Measurements from ENCODE around the gene TUBGCP6.
"Not testable (repeated sequence)": the region's sequence is repeated elsewhere in the genome, so short reads cannot be mapped to it uniquely, and the experiment has no call there.

The TUBGCP6 gene

DNA sequence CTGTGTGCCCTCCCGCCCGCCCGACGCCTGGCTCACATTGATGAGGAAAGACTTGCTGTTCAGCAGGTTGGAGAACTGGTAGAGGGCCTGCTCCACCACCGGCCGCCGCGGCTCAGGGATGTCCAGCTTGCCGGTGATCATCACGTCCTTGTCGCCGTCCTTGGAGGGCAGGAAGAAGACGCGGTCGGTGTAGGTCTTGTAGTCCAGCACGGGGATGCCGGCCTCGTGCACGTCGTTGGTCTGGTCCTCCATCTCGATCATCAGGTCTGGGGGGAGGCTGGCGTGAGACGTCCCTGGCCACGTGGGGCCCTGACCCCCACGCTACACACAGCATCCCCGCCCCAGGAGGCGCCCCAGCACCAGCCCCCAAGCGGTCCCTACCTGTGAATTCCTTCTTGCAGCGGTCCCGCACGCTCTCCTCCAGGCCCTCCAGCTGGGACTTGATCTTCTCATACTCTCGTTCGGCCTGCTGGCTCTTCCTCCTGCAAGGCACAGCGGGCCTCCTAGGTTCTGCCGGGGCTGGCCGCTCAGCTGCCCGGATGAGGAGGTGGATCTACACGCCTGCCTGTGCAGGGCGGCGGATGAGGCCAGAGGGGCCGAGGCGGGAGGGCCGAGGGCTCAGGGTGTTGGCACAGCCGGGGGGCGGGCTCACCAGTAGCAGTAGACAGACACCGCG is 36.0 kb upstream of the TUBGCP6 start:
- in situ Hi-C loops (cut with MboI; ENCODE audit: low sequenced_read_pairs), result no loop called here

DNA sequence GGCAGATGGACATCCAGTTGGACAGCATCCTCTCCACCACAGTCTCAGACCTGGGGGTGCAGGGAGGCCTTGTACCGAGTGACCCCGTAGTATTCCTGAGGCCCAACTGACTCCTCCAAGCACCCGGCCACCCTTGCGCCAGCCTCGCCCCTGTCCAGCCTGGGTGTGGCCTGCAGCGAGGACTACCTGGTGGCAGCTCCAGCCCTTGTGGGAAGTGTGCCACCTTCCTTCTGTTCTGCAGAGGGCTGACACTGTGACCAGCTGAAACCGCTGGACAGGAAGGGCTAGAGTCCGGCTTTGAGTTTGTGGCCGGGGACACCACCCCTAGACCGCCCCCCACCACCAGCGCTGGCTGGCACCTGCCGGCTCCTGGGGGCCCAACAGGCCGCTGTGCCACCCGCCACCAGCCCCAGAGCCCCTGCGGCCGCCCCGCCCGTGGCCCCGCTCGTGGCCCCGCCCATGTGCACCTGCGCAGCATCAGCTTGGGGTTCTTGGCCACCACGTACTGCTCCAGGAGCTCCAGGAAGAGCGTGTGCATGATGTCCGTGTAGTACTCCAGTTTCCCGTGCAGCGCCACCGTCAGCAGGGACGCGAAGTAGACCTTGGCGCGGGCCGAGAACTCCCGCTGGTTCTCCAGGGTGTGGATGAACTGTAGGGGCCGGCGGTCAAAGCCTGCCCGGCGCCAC is 35.3 kb upstream of the TUBGCP6 start:
- in situ Hi-C loops (cut with MboI; ENCODE audit: low sequenced_read_pairs), result no loop called here

DNA sequence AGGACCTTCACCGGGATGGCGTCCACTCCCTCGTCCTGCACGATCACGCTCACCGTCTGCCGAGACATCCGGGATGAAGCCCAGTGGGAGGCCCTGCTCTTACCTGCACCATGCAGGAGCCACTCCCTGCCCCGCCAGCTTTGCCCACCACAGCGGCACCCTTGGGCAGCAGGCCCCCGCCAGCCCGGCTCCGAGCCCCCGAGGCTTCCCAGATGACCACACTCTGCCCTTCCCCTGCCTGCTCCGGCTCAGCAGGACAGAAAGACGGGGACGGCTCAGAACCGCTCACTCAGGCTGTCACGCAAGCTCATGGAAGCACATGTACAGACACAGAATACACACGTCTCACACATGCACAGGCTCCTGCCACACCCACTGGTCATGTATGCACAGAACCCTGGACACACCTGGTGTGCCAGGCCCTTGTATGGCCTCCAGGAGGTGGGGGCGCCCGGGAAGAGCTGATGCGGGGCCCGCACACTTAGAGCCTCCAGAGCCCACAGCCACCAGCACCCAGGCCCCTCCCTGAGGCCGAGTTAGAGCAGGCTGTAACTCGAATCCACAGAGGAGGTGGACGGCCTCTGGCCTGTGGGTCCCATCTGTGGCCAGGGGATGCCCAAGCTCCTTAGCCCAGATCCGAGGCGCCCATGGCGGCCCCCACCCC is 34.3 kb upstream of the TUBGCP6 start:
- in situ Hi-C loops (cut with MboI; ENCODE audit: low sequenced_read_pairs), result loop anchor here (5.0 kb wide), 1 partner anchor 48 kb away; the partner anchor contains the start of gene DENND6B

DNA sequence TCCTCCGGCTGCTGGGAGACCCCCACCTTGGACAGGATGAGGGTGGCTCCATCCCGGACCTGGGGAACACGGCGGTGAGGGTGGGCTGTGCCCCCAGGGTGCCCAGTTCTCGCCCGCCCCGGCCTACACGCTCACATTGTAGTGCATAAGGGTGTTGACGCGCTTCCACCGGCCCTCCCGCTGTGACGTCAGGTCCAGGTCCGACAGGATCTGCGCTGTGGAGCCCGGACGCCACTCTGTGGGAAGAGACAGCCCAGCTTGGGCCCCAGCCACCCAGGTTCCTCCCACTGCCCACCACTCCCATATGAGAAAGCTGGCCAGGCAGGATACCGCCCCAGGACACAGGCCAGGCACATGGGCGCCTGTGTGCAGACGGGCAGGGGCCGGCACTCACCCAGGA is 33.6 kb upstream of the TUBGCP6 start:
- in situ Hi-C loops (cut with MboI; ENCODE audit: low sequenced_read_pairs), result loop anchor here (5.0 kb wide), 1 partner anchor 49 kb away; the partner anchor contains the start of gene DENND6B

DNA sequence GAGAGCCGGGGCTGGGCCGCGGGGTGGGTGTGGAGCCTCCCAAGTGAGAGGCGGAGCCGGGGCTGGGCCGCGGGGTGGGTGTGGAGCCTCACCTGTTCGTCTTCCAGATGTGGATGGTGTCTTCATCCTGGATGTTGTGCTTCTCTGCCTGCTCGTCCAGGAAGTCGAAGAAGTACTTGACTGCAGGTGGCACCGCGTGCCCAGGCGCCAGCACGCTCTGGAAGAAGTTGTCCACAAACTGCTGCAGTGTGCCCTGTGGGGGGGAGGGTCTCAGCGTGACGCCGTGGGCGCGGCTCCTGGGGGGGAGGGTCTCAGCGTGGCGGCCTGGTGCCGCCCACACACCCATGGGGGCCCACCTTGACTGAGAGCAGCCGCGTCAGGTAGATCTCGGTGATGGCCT is 32.9 kb upstream of the TUBGCP6 start:
- in situ Hi-C loops (cut with MboI; ENCODE audit: low sequenced_read_pairs), result loop anchor here (5.0 kb wide), 1 partner anchor 50 kb away; the partner anchor contains the start of gene DENND6B

DNA sequence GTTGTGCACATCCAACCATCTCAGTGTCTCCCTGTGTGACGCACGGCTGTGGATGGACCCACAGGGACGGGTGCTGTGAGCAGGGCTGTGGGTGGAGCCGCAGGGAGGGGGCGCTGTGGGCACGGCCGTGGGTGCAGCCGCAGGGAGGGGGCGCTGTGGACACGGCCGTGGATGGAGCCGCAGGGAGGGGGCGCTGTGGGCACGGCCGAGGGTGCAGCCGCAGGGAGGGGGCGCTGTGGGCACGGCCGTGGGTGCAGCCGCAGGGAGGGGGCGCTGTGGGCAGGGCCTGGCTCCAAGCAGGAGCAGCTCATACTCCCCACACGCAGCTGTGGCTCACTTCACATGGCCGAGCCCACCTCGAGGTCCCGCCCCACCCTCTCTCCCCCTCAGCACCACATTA is 31.3 kb upstream of the TUBGCP6 start:
- in situ Hi-C loops (cut with MboI; ENCODE audit: low sequenced_read_pairs), result loop anchor here (5.0 kb wide), 1 partner anchor 51 kb away; the partner anchor contains the start of gene DENND6B

DNA sequence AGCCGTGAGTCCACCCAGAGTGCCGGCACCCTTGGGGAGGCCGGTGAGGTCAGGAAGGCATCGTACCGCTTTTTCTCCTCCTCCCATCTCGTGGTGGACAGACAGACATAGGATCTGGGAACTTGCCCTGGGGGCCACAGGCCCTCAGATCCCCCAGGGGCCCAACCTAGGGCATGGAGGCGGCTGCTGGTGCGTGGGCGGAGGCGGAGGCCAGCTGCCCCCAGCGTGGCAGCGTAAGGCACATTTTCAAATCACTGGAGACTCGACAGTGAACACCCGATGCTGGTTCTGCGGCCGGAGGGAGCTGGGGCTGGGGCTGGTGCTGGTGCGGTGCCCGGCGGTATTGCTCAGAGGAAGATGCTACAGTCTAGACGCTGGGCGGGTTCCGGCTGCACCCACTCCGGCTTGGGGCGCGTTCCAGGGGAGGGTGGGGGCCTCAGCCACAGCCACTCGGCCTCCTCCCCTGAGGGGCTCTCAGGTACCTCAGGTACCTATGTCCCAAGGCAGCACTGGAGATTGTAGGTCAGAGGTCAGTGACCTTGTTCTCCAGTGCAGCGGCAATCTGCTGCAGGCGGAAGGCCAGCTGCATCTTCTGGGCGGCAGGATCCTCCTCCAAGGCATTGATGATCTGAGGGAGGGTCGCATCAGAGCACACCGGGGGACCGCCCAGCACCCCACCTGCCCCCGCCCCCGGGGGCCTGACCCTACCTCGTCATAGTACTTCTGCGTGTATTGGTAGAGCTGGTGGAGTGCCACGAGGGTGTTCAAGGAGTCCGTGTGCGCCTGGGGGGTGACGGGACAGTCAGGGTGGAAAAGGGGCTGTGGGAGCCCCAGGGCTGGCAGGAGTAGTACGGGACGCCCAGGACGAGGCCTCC is 30.6 kb upstream of the TUBGCP6 start:
- in situ Hi-C loops (cut with MboI; ENCODE audit: low sequenced_read_pairs), result loop anchor here (5.0 kb wide), 1 partner anchor 52 kb away; the partner anchor contains the start of gene DENND6B

DNA sequence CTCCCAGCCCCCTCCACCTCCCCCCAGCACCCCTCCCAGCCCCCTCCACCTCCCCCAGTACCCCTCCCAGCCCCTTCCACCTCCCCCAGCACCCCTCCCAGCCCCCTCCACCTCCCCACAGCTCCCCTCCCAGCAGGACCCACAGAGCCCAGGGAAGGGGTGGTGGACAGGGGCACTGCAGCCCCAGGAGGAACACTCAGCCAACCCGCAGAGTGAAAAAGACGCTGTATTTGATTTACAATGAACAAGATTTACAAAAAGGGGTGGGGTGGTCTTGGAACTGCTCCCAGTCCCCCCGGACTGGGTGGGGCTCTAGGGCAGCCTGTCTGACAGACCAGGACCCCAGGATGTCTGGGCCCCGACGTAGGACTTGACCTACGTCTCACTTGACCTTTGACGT is 29.9 kb upstream of the TUBGCP6 start:
- in situ Hi-C loops (cut with MboI; ENCODE audit: low sequenced_read_pairs), result loop anchor here (5.0 kb wide), 1 partner anchor 53 kb away; the partner anchor contains the start of gene DENND6B

DNA sequence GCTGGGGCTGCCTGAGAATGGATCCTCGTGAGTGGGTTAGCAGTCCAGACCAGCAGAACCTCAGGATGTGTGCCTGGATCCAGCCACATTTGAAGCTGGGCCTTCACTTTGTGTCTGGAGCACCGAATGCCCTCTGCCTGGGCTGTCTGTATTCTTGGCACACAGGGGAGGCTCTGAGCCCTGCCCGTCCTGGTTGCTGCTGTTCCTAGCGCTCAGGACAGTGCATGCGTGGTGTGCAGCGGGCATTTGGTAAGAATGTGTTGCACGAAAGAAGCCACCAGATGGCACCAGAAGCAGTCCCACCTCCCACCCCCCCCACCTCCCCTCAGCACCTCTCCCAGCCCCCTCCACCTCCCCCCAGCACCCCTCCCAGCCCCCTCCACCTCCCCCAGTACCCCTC is 29.5 kb upstream of the TUBGCP6 start:
- in situ Hi-C loops (cut with MboI; ENCODE audit: low sequenced_read_pairs), result no loop called here

DNA sequence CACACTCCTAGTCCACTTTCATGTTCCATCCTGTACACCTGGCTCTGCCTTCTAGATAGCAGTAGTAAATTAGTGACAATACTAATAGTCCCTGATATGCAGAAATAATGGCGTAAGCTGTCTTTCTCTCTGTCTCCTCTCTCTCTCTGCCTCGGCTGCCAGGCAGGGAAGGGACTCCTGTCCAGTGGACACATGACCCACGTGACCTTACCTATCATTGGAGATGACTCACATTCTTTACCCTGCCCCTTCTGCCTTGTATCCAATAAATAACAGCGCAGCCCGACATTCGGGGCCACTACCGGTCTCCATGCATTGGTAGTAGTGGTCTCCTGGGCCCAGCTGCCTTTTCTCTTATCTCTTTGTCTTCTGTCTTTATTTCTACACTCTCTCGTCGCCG is 29.0 kb upstream of the TUBGCP6 start:
- in situ Hi-C loops (cut with MboI; ENCODE audit: low sequenced_read_pairs), result not testable (repeated sequence)

DNA sequence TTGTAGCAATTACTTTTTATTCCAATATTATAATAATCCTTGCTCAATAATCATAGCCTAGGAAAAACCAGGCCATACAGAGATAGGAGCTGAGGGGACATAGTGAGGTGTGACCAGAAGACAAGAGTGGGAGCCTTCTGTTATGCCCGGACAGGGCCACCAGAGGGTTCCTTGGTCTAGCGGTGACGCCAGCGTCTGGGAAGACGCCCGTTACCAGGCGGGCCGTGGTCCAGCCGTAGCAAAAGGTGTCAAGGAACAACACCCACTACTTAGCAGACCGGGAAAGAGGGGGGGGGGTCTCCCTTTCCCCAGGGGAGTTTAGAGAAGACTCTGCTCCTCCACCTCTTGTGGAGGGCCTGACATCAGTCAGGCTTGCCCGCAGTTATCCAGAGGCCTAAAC is 28.5 kb upstream of the TUBGCP6 start:
- in situ Hi-C loops (cut with MboI; ENCODE audit: low sequenced_read_pairs), result not testable (repeated sequence)

DNA sequence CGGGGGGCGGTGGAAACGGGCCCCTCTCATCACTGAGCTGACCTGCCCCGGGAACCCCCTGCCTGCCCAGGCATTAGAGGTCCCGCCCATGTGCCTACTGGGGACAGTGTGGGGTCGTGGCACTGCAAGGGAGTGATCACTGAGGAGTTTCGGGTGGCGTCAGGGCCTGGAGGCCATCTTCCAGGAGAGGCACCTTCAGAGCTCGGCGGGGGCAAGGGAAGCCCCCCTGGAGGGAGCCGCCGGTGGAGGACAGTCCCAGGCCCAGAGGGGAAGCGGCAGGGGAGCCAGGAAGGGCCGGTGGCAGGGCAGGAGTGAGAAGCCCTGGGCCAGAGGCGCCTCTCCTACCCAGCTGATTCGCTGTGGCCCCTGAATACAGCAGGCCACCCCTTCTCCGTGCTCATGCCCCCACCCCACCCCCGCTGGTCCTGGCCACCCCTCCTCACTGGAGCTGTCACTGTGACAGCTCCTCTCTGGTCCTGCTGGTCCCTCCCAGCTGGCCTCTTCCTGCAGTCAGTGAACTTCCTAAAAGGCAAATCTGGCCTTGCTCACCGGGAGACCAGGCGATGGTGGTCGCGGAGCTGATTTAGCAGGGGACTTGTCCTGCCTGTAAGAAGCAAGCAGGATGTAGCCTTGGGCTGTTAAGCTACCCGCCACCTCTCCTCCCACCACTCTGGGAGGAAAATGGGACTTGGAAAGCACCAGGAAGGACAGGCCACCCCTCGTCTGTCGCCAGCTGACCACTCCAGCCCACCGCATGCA is 27.4 kb upstream of the TUBGCP6 start:
- in situ Hi-C loops (cut with MboI; ENCODE audit: low sequenced_read_pairs), result no loop called here

DNA sequence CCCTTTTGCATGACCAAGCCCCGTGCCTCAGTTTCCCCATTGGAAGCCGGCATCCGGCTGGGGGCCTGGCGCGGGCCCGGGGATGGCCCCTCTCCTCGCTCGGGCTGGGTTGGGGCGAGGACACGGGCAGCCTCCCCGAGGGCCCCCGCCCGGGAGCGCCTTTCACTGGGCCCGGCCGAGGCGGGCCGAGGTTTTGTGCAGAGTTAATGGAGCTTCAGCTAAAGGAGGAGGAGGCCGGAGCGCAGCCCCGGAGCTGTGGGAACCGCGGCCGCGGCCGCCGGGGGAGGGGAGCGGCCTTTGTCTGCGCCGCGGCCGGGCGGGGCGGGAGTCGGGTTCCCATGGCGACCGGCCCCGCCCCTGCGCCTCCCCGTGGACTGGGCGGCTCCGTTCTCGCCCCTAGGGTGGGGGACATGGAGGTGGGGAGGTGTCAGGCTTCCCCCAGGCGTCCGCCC is 26.7 kb upstream of the TUBGCP6 start:
- in situ Hi-C loops (cut with MboI; ENCODE audit: low sequenced_read_pairs), result no loop called here

DNA sequence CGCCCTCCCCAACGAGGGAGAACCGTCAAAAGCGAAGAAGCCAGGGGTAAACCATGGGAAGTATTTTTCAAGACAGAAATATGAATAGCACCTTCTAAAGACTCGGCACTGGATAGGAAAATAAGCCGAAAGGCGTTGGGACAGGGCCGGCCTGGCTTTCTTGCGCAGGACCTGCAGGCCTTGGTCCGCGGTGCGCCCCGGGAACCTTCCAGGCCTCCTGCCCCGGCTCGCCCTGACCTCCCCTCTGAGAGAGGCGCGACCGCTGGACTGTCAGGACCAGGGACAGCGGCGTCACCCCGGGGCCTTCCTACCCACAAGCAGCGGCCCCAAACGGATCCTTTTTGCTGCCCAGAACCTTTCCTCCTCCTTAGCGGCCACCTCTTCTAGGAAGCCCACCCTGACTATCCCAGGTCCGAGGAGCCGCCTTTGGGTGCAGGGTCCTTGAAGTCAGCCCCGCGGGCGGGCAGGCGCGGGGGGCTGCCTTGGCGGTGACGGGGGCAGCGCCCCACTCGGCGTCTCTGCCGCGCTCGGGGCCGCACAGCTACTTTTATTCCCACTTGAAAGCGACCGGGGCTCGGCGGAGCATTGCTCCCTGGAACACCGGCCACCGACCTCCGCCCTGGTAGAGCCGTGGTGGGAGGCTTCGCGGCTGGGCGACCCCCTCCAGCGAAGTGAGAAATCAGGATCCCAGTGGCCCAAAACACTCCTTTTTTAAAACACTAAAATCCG is 26.0 kb upstream of the TUBGCP6 start:
- in situ Hi-C loops (cut with MboI; ENCODE audit: low sequenced_read_pairs), result no loop called here

DNA sequence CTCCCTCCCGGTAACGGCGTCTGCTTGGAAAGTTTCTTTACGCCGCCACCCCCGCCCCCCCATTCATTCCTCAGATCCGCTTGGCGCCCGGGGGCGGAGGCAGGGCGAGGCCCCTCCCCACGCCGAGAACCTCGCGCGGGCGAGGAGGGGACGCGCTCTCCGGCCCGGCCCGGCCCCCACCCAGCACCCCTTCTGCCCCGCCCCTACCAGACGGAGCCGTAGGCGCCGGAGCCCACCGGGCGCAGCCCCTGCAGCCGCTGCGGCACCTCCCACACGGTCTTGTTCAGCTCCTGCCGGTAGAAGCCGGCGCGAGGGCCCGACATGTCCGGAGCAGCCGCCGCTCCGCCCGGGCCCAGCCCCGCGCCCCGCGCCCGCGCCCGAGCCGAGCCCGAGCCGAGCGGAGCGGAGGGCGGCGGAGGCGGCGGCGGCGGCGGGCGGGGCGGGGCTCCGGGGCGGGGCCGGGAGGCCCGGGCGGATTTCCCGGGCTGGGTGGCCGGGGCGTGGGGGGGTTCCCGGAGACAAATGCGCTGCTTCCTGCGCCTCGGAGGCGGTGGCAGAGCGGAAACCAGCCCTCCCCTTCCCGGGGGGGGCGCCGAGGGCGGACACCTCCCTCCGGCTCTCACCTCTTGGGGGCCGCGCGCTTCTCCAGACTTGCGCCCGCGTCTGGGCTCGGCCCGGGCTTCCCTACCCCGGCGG is 25.3 kb upstream of the TUBGCP6 start, which contains the start of gene MAPK11:
Gene MAPK11 (minus strand): TSS at position 411 of the 696 bp plus-strand sequence. CDS start 88 bp downstream, at position 323.
- in situ Hi-C loops (cut with MboI; ENCODE audit: low sequenced_read_pairs), result loop anchor here (10.0 kb wide), 1 partner anchor 225 kb away; no protein-coding TSS in a partner anchor

DNA sequence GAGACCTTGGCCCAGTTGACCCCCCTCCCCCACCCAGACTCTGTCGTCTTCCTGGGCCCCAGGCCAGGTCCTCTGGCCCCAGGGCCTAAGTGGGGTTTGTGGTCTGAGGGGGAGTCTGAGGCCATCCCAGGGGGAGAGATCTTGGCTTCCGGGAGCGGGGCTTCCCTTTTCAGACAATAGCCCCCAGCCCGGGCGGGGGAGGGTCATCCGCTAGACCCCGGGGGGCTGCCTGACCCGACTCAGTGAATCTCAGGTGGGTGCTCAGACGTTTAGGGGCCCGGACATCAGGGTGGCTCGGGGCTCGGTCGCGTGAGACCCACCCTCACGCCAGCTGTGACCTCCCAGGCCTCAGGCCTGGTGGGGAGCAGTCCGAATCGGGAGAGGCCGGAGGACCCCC is 24.7 kb upstream of the TUBGCP6 start:
- in situ Hi-C loops (cut with MboI; ENCODE audit: low sequenced_read_pairs), result loop anchor here (10.0 kb wide), 1 partner anchor 225 kb away; no protein-coding TSS in a partner anchor

DNA sequence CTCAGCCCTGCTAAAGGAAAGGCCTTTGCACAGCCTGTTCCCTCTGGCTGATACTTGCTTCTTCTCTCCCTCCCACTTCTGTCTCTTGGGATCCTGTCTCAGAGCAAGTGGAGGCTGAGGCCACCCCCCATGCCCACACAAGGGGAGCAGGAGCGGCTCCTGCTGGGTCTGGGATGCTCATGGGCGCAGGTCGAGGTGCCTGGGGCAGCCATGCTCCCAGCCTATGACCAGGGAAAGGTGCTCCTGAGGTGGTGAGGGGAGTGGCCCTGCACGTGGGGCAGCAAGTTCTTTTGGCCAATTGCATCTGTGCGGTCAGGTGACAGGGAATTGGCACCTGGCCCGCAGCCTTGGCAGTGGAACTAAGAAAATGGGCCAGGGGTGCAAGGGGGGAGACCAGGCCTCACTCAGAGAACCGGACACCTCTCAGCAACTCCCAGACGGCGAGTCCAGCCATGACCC is 23.9 kb upstream of the TUBGCP6 start:
- in situ Hi-C loops (cut with MboI; ENCODE audit: low sequenced_read_pairs), result loop anchor here (10.0 kb wide), 1 partner anchor 226 kb away; no protein-coding TSS in a partner anchor
